Activated CD8-positive, alpha-beta memory T cell treated with anti-CD3 and anti-CD28 coated beads, Interleukin-2, amount 50 U/mL, for 1 hour (primary cell): Measurements from ENCODE around the gene FCN2.

ENCODE experiments used
- DNase-seq: peaks from one replicate; pipeline ENCODE4 v3.0.0-alpha.2; 2020; ENCODE audit errors: extremely low read depth

Gene FCN2

DNA sequence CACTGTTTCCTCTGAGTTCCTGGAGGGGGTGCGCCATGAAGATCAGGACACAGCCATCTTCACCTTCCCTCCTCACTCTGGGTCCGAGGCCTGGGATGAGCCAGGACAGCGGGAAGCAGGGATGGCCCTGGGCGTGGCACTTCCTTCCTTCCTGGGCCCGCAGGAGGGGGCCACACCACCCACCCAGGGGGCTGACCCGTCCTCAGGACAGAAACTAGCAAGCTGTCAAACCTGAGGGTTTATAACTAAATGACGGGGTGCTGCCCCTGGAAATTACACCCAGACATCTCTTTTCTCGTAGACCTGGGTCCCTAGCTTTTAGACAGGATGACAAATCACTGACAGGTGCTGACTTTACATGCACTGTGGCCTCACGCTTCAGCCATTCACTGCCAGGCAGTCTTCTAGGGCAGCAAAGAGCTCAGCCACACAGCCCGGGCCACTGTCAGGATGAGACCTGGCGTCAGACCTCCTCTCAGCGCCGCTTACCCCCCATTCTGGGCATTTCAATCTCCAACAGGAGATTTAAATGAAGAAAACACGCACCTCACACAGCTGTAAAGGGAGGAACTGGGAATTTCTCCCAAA is 8.1 kb downstream of the FCN2 start:
- no peak for DNase-seq

- no peak for DNase-seq
Observed at GRCh38 chr9:134889386-134890154, 9.0 kb downstream of the FCN2 start.

DNA sequence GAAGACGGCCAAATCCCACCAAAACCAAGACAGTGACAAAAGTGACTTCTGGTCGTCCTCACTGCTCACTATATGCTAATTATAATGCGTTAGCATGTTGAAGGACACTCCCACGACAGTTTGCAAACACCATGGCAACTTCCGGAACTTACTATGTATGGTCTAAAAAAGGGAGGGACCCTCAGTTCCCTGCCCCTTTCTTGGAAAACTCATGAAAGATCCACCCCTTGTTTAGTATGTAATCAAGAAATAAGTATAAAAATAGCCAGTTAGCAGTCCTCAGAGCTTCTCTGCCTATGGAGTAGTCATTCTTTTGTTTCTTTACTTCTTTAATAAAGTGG is 9.5 kb downstream of the FCN2 start:
- DNase-seq: no peak

GRCh38 chr9:134891053-134891452 is 10.4 kb downstream of the FCN2 start:
- DNase-seq: no peak

- DNase-seq: no peak
Observed at GRCh38 chr9:134891713-134892112, 11.1 kb downstream of the FCN2 start.

DNA sequence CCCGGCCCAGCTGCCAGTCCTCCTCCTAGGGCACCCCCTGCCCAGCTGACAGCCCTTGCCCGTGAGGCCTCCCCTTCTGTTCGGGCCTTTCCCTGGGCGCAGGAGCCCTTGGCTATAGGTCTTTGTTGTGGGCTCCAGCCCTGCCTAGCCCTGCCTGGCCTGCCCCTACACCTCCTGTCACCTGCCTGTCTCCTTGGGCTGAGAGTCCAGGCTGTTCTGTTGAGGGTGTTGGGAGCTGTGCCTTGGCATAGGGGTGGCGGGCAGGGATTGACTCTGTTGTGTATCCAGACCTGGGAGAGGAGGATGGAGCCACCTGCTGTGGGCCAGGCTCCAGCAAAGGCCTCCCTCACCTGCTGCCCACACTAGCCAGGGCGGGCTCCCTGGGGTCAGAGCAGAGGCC is 11.6 kb downstream of the FCN2 start:
- no peak for DNase-seq

GRCh38 chr9:134892820-134893420 is 12.3 kb downstream of the FCN2 start:
- DNase-seq: no peak

DNA sequence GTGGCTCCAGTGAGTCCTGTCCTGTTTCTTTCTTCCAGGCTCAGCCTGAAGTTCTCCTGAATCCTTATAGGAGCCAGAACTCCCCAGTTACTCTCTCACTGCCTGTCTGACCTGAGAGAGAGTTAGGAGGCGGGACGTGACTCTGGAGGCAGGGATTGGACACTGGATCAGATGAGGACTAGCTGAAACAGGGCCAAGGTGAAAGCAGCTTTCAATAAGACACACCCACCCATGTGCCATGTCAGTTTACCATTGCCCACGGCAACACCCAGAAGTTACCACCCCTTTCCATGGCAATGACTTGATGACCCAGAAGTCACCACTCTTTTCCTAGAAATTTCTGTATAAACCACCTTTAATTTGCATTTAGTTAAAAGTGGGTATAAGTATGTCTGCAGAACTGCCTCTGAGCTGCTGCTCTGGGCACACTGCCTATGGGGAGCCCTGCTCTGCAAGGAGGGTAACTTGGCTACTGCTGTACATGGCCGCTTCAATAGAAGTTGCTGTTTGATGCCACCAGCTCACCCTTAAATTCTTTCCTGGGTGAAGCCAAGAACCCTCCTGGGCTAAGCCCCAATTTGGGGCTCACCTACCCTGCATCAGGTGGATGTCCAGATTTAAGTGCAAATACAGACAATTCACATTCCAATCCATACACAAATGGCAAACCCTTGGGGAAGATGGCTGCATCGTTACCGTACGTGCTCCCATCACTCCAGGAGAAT is 13.7 kb downstream of the FCN2 start:
- DNase-seq: no peak

- no peak for DNase-seq
Observed at GRCh38 chr9:134895097-134895496, 14.5 kb downstream of the FCN2 start.

DNA sequence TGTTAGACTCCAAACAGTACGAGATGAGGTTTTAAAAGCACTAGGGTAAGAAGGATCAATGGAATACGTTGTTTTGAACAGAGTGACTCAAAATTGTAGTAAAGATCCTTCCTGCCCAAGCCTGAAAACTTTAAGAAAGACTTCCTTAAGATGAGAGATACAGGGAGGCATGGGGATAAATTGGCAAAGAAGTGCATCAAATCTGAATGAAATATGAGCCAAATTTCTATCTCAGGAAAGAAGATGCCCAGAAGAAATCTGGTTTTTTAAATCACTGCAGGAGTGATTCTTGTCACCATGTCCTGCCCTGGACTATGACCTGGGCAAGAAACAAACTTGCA is 14.9 kb downstream of the FCN2 start:
- no peak for DNase-seq

DNA sequence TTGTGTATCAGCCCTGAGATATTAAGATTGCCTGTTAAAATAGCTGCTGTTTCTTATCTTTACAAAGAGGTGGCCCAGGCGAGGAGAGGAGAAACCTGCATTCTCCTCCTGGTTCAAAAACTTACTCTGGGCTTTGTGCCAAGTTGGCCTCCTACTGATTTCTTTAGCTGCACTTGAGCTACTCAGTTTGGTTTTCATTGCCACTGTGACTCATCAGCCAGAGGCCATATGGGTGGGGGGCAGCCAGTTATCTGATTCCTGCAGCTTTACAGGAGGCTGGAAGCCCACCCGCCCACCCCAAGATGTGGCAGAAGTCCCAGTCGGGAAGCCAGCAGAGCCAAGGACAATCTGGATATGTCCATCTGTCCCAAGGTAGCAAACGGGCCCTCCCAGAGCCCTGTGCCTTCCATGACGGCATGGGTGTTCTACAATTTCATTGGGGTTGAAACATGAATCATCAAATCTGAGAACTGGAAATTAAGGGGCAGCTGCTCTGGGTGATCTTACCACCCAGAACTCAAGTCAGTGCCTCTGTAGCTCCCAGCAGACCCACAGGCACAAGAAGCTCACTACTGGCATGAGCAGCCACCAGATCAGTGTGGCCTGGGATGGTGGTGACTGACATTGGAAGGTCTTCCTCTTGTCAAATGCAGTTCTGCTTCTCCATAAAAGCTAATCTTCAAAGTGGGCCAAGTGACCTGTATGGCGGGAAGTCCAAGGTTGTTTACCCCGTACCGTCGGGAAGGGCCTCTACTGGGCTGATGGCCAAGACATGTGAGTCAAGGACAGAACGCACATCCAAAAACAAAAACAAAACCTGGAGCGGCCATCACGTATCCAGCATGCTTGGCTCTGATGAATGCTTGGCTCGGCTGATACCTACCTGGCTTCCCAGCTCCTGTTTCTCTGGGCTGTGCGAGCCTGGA is 15.6 kb downstream of the FCN2 start:
- no peak for DNase-seq

GRCh38 chr9:134896834-134897583 is 16.4 kb downstream of the FCN2 start:
- no peak for DNase-seq

DNA sequence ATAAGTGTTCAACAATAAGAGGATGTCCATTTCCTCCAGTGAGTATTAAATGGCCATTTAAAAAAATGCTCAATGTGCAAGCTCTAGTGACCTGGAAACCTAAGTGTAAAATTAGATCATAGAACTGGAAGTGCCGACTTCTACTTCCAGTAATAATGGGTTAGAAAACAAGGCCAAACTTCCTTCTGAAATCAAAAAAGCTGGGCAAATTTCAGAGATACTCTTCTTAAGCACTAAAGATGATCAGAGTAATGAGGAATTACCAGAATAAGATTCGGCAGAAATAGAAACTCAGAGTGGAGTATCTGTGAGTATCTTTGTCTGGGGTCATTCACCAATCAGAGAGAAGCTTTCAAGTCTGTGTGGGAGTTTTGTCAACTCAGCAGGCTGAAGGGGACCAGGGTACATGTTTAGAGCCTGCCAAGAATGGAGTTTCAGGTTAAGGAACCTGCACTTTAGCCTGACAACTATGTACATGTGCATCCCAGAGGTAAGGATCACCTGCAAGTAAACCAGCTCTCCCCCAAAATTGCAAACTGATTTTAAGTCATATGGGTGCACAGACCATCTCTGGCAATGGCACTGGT is 17.1 kb downstream of the FCN2 start:
- no peak for DNase-seq

DNA sequence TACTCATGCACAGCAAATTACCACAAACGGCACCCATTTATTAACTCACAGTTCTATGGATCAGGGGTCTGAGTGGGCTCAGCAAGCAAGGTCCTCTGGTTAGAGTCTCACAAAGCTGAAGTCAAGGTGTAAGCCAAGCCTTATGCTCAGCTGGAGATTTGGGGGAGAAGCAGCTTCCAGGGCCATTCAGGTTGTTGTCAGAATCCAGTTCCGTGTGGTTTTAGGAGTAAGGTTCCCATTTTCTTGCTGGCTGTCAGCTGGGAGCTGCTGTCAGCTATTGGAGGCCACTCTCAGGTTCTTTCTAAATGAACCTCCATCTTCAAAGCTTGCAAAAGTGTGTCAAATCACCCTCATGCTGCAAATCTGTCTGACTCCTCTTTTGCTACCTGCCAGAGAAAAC is 17.7 kb downstream of the FCN2 start:
- DNase-seq: no peak

GRCh38 chr9:134899168-134899567 is 18.6 kb downstream of the FCN2 start:
- DNase-seq: no peak

GRCh38 chr9:134899818-134900217 is 19.2 kb downstream of the FCN2 start:
- no peak for DNase-seq

GRCh38 chr9:134902936-134903335 is 22.3 kb downstream of the FCN2 start:
- no peak for DNase-seq

GRCh38 chr9:134908524-134909309 is 28.1 kb downstream of the FCN2 start:
- no peak for DNase-seq

DNA sequence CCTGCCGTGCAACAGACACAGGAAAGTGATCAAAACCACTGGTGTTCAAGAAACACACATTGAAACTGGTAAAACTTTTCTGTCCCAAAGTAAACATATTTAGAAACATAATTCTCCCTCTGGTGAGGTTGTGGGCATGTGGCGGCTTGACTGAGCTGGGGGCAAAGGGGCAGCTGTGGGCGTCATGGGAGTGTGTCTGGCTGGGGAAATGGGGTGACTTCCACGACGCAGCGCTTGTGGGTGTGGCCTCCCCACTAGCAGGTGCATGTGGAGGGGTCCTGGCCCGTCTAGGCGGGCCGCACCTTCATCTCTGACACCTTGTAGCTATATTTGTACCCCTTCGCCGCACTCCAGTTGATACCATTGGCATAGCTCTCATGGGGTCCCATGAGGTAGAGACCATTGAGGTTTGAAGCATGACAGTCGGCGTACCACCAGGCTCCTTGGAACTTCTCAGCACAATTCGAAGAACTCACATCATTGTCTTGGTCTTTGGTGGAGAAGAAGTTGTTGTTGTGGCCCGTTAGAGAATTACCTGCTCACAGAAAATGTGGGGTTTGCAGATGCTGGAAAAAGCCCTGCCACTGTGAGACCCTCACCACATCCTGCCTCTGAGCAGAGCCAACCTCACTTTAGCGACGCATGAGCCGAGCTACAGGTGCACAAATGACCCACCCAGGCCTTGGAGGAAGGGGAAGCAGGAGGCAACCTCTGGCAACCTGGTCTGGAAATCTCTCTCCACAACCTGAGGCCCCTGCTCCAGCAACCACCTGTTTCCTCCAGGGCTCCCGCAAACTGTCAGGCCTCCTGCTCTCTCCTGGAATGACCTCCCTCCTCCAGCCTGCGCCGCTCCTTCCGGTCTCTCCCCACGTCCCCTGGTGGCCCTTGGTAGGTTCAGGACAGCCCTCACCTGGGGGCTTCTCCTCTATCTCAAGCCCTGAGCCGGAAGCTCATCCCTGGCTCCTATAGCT is 29.2 kb downstream of the FCN2 start:
- no peak for DNase-seq
